ENCODE results near the gene ATP6V0A4. TPM values are rescaled to one million over a fixed set of nuclear protein-coding genes. Genes with fewer than 3 reads are reported as not detected.
"Not testable (repeated sequence)": the region's sequence is repeated elsewhere in the genome, so short reads cannot be mapped to it uniquely, and the experiment has no call there.

The ATP6V0A4 gene
- polyA plus RNA-seq, 3 donors = 49.7 to 67.9 (median 64.7) TPM

- DNase-seq (ENCODE audit: extremely low read depth in 1 of 11, low read depth in 9 of 11, low spot score in 4 of 11) = no peak
Observed at GRCh38 chr7:138727336-138728099, 70.5 kb downstream of the ATP6V0A4 start.

- no peak for DNase-seq (ENCODE audit: extremely low read depth in 1 of 11, low read depth in 9 of 11, low spot score in 4 of 11)
Observed at GRCh38 chr7:138726288-138726687, 71.7 kb downstream of the ATP6V0A4 start.

- DNase-seq (ENCODE audit: extremely low read depth in 1 of 11, low read depth in 9 of 11, low spot score in 4 of 11) = no peak
Observed at GRCh38 chr7:138720286-138720685, 77.7 kb downstream of the ATP6V0A4 start.

DNA sequence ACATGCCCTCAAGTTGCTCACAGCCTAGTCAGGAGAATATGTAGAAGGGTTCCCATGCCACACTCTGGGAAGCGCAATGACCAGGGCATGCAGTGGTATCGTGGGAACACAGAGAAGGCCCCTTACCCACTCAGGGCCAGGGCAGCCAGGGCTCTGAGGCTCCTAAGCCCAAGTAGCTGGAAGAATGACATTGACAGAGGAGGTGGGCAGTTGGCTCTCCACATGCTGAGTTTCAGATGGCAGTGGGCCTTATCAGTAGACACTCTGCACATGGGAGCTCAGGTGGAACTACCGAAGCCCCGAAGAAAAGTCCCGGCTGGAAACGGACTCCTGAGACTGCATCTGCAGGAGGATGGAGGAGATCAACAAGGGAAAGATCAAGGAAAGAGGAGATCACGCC, 81.1 kb downstream of the ATP6V0A4 start:
- DNase-seq (ENCODE audit: extremely low read depth in 1 of 11, low read depth in 9 of 11, low spot score in 4 of 11) = no peak

- DNase-seq (ENCODE audit: extremely low read depth in 1 of 11, low read depth in 9 of 11, low spot score in 4 of 11) = no peak
Observed at GRCh38 chr7:138713191-138713590, 84.8 kb downstream of the ATP6V0A4 start.

- no peak for DNase-seq (ENCODE audit: extremely low read depth in 1 of 11, low read depth in 9 of 11, low spot score in 4 of 11)
Observed at GRCh38 chr7:138712652-138713051, 85.3 kb downstream of the ATP6V0A4 start.

- peak in 2 of 11 donors; percentile 21 to 32 for DNase-seq (ENCODE audit: extremely low read depth in 1 of 11, low read depth in 9 of 11, low spot score in 4 of 11)
Observed at GRCh38 chr7:138710536-138711385, 87.2 kb downstream of the ATP6V0A4 start.

GRCh38 chr7:138705167-138705566, 92.8 kb downstream of the ATP6V0A4 start:
- no peak for DNase-seq (ENCODE audit: extremely low read depth in 1 of 11, low read depth in 9 of 11, low spot score in 4 of 11)

GRCh38 chr7:138701537-138701923, 96.5 kb downstream of the ATP6V0A4 start:
- DNase-seq (ENCODE audit: extremely low read depth in 1 of 11, low read depth in 9 of 11, low spot score in 4 of 11) = no peak

- no peak for DNase-seq (ENCODE audit: extremely low read depth in 1 of 11, low read depth in 9 of 11, low spot score in 4 of 11)
Observed at GRCh38 chr7:138700857-138701536, 97.0 kb downstream of the ATP6V0A4 start, which contains the start of gene SVOPL. Gene SVOPL, minus strand, starts transcription at chr7:138701362. Its CDS starts 22,317 bp downstream, at chr7:138679045.

- no peak for DNase-seq (ENCODE audit: extremely low read depth in 1 of 11, low read depth in 9 of 11, low spot score in 4 of 11)
Observed at GRCh38 chr7:138699661-138700060, 98.3 kb downstream of the ATP6V0A4 start.

DNA sequence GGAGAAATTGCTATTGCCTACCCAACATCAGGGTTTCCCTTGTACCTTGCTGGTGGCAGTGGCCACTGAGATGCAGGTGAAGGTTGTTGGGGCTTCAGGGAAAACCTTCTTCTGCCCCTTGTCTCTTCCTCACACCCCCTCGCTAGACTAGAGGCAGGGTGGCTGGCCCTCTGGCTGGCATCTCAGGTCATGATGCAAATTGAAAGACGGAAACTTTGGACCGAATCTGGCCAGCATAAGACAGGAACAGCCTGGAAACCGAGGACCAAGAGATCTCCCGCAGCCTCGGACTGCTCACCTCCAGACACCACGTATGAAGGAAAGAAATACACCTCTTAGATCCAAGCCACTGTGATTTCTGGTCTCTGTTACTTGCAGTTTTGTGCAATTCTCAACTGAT, 99.7 kb downstream of the ATP6V0A4 start:
- no peak for DNase-seq (ENCODE audit: extremely low read depth in 1 of 11, low read depth in 9 of 11, low spot score in 4 of 11)

DNA sequence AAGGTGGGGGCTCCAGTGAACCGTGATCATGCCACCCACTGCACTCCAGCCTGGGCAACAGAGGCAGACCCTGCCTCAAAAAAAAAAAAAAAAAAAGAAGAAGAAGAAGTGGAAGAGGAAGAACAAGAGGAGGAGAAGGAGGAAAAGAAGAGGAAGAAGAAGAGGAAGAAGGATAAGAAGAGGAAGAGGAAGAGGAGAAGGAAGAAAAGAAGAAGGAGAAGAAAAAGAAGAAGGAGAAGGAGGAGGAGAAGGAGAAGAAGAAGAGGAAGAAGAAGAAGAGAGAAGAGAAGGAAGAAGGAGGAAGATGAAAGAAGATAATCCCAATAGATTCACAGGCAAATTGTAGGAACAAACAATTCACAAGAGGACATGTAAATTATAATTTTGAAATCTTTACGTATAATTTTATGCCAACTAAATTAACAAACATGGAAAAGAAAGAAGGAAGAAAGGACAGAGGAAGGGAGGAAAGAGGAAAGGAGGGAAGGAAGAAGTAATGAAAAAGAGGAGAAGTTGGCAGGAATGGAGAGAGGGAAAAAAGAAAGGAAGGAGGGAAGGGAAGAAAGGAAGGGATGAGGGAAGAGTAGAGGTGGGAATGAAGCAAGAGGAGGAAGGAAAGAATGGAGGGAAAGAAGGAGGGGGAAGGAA, 100.3 kb downstream of the ATP6V0A4 start:
- no peak for DNase-seq (ENCODE audit: extremely low read depth in 1 of 11, low read depth in 9 of 11, low spot score in 4 of 11)

DNA sequence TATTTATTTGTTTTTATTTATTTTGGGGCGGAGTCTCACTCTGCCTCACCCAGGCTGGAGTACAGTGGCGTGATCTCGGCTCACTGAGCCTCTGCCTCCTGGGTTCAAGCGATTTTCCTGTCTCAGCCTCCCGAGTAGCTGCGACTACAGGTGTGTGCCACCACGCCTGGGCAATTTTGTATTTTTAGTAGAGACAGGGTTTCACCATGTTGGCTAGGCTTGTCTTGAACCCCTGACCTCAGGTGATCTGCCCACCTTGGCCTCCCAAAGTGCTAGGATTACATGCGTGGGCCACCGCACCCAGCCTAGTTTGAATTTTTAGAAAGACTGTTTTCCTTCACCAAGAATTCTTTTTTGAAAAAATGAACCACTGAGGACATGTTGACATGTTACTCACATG, 102.2 kb downstream of the ATP6V0A4 start:
- DNase-seq (ENCODE audit: extremely low read depth in 1 of 11, low read depth in 9 of 11, low spot score in 4 of 11) = not testable (repeated sequence)

- no peak for DNase-seq (ENCODE audit: extremely low read depth in 1 of 11, low read depth in 9 of 11, low spot score in 4 of 11)
Observed at GRCh38 chr7:138695106-138695505, 102.9 kb downstream of the ATP6V0A4 start.

- DNase-seq (ENCODE audit: extremely low read depth in 1 of 11, low read depth in 9 of 11, low spot score in 4 of 11) = peak in 4 of 11 donors; percentile 15 to 48 (median 35)
Observed at GRCh38 chr7:138691178-138691577, 106.8 kb downstream of the ATP6V0A4 start.

GRCh38 chr7:138690495-138690894, 107.5 kb downstream of the ATP6V0A4 start:
- no peak for DNase-seq (ENCODE audit: extremely low read depth in 1 of 11, low read depth in 9 of 11, low spot score in 4 of 11)

DNA sequence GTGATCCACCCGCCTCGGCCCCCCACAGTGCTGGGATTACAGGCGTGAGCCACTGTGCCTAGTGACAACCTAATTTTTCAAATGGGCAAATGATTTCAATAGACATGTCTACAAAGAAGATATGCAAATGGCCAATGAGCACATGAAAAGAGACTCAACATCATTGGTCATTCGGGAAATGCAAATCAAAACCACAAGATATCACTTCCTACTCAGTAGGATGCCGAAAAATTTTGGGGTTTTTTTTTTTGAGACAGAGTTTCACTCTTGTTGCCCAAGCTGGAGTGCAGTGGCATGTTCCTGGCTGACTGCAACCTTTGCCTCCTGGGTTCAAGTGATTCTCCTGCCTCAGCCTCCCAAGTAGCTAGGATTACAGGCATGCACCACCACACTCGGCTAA, 110.0 kb downstream of the ATP6V0A4 start:
- DNase-seq (ENCODE audit: extremely low read depth in 1 of 11, low read depth in 9 of 11, low spot score in 4 of 11) = not testable (repeated sequence)

- no peak for DNase-seq (ENCODE audit: extremely low read depth in 1 of 11, low read depth in 9 of 11, low spot score in 4 of 11)
Observed at GRCh38 chr7:138684340-138684739, 113.7 kb downstream of the ATP6V0A4 start.
